Activated effector memory CD4-positive, alpha-beta T cell treated with anti-CD3 and anti-CD28 coated beads, Interleukin-2, amount 50 U/mL, for 16 hours (primary cell): Measurements from ENCODE around the gene ROBO4.

ENCODE experiments used
- DNase-seq: peaks from one replicate; pipeline ENCODE4 v3.0.0-alpha.2; 2020

Gene ROBO4

GRCh38 chr11:124839128-124839971 is 58.3 kb downstream of the ROBO4 start:
- DNase-seq: no peak

- DNase-seq: no peak
These were observed 58.9 kb downstream of the ROBO4 start for GRCh38 chr11:124838805-124839127.

DNA sequence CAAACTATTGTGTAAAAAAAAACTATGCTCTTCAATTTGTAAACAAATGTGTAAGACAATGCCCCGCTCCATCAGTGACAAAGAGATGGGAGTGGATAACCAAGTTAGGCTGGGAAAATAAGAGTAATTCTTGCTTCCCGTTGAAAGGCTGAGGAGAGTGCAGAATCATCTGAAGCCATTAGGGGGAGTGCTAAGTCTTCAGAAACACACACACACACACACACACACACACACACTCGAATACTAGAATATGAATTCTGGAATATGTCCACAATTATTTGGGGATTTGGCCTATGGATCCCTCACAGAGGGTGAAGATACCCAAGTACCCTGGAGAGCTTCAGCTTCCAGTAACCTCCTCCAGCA is 60.2 kb downstream of the ROBO4 start:
- no peak for DNase-seq

- DNase-seq: no peak
These were observed 61.7 kb downstream of the ROBO4 start for GRCh38 chr11:124835918-124836317.

DNA sequence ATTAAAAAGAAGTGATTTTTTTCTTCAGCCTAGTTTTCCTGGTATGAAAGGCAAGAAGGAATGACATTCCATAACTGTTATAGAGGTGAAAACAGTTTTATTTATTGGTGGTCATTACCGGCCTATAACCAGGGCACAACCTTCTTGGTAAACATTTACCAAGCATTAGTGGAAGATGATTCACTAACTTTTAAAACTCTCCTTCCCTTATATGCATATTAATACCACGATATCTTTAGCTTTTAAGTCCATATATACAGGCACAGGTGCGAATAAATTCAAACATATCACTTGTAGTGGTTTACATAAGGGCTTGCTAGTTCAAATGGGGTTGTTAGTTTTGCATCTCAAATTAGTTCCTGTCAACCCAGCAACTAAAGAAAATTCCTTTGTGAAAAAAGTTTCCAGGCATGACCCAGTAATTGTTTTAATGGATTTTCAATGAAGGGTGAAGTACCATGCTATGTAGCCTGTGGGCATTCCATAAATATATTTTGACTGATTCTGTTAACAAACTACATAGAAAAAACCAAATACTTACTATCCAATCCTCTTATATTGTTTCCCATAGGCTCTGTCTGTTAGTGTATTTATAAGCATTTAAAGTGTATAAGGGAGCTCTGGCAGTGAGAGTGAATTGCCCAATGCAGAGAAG is 63.0 kb downstream of the ROBO4 start:
- DNase-seq: no peak
